Psoas muscle (tissue), 8 donors: ENCODE data around the gene XCL1. TPM values are rescaled to one million over a fixed set of nuclear protein-coding genes. Genes with fewer than 3 reads are reported as not detected.

Experiments
- ATAC-seq, 4 donors: fragments of 200-7000 bp; cut with Tn5 transposase; one replicate each; pipeline ENCODE4 v1.9.1; 2020; ENCODE audit warnings: moderate library complexity in 3 of 4, mild to moderate bottlenecking in 2 of 4
- DNase-seq, 2 donors: peaks; one replicate each; pipeline ENCODE4 v3.0.0-alpha.2; 2020
- H3K27ac ChIP-seq: fragments of 200-600 bp; one replicate; pipeline ENCODE4 v1.8.0; 2022
- H3K27me3 ChIP-seq, 3 donors: fragments of 200-600 bp in 1 of 3; one replicate each; pipeline versions ENCODE4 v1.6.1 to v1.8.0; 2013 to 2022; ENCODE audit warnings: low read length in 2 of 3, mild to moderate bottlenecking in 2 of 3, moderate library complexity in 1 of 3; ENCODE audit not compliant: insufficient read depth in 3 of 3
- H3K36me3 ChIP-seq, 2 donors: fragments of 200-600 bp in 1 of 2; one replicate each; pipeline versions ENCODE4 v1.6.1 to v1.8.0; 2013 to 2022; ENCODE audit warnings: low read depth in 1 of 2, mild to moderate bottlenecking in 1 of 2, moderate library complexity in 1 of 2; ENCODE audit not compliant: insufficient read depth in 1 of 2
- H3K4me1 ChIP-seq: fragments of 200-600 bp; one replicate; pipeline ENCODE4 v1.8.0; 2022
- H3K4me3 ChIP-seq: fragments of 200-600 bp; one replicate; pipeline ENCODE4 v1.8.0; 2022; ENCODE audit warnings: mild to moderate bottlenecking
- H3K9me3 ChIP-seq: fragments of 200-600 bp; one replicate; pipeline ENCODE4 v1.8.0; 2022
- WGBS, 3 donors: extraction: QIAGEN DNeasy Blood & Tissue Kit; methylation state at CpG; one replicate each; pipeline versions ENCODE4 v1.1.6 to v1.1.7; 2013; 5-methylcytosine and 5-hydroxymethylcytosine counted together
- intact Hi-C, 2 donors: fragments of 100-400 bp; cut with DNase I; formaldehyde crosslinking; loops; one replicate each; pipeline versions ENCODE4 v1.11.0 to v1.14.2; 2022
- polyA plus RNA-seq, 3 donors: library from polyadenylated mRNA; stranded (reverse); fragments of 200-250 nt; gene quantifications; one replicate each; pipeline ENCODE4 v1.2.3, GENCODE V29; 2013
- total RNA-seq, 4 donors: library from RNA; stranded (reverse); fragmentation: NEBNext Ultra II Directional in 2 of 4; extraction: Animal tissue kit (Norgen Biotek cat#: 25700) in 2 of 4; gene quantifications; one replicate each; pipeline versions ENCODE4 v1.2.1 to v1.2.4, GENCODE V29; 2021 to 2023
- TF ChIP-seq, protein P1 (sequence below): fragments of 200-600 bp; IDR thresholded peaks from one replicate; pipeline ENCODE4 v1.8.0; 2022; ENCODE audit warnings: antibody characterized with exemption
- donor health status: healthy with polysubstance abuse.
- donor health status: DM: no; HTN: no; CAD: no; lungs with moderate emphysema.
- donor health status: Bipolar disorder and iron deficiency.
- donor health status: healthy.
- donor health status: DM: yes; HTN: yes; CAD: no.
- donor health status: DM: no; HTN: no; CAD: no.
- donor health status: DM: no; HTN: no; CAD: no.
- donor health status: DM: yes; HTN: yes; CAD: no.

Gene XCL1
- total and polyA plus RNA-seq, 7 donors = 0.03 to 0.28 TPM; not detected in 5

DNA sequence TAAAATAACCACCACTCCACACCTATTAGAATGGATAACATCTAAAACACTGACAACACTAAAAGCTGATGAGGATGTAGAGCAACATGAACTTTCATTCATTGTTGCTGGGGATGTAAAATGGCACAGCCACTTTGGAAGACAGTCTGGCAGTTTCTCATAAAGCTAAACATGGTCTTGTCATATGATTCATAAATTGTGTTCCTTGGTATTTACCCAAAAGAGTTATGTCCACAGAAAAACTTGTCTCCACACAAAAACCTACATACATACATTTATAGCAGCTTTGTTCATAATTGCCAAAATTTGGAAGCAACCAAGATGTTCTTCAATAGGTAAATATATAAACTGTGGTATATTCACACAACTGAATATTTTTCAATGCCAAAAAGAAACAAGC is 16.0 kb upstream of the XCL1 start:
- TF ChIP-seq, protein P1, sequence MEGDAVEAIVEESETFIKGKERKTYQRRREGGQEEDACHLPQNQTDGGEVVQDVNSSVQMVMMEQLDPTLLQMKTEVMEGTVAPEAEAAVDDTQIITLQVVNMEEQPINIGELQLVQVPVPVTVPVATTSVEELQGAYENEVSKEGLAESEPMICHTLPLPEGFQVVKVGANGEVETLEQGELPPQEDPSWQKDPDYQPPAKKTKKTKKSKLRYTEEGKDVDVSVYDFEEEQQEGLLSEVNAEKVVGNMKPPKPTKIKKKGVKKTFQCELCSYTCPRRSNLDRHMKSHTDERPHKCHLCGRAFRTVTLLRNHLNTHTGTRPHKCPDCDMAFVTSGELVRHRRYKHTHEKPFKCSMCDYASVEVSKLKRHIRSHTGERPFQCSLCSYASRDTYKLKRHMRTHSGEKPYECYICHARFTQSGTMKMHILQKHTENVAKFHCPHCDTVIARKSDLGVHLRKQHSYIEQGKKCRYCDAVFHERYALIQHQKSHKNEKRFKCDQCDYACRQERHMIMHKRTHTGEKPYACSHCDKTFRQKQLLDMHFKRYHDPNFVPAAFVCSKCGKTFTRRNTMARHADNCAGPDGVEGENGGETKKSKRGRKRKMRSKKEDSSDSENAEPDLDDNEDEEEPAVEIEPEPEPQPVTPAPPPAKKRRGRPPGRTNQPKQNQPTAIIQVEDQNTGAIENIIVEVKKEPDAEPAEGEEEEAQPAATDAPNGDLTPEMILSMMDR = no peak
- Histone ChIP-seq H3K4me1 (no peaks in the 10 kb centered on the region), H3K27me3 (no peaks in the 10 kb centered on the region), H3K4me3 (no peak overlapping the region), H3K9me3 (no peaks in the 10 kb centered on the region), H3K36me3 (no peaks in the 10 kb centered on the region), H3K27ac (no peak overlapping the region)
- DNase-seq (no peak), ATAC-seq (no peak)
- intact Hi-C loops = loop anchor here in 1 of 2 donors (10.0 kb wide), 1 partner anchor 116 kb away; no protein-coding TSS in a partner anchor

DNA sequence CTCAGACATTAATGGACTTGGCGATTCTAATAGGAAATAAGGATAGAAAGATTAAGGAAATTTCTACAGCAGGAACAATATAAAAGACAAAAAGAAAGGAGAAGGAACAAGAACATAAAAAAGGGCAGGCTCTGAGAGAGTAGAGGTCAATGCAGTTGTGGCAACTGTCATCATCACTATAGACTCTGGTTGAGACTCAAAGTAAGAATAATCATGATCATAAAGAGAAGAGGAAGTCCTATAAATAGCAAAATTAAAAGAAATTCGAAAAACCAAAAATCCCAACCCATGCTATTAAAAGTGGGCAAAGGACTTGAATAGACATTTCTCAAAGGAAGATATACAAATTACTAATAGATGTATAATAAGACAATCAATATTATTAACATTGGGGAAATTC is 14.4 kb upstream of the XCL1 start:
- no peak for DNase-seq
- Histone ChIP-seq H3K4me1 (no peaks in the 10 kb centered on the region), H3K27me3 (no peaks in the 10 kb centered on the region), H3K9me3 (no peaks in the 10 kb centered on the region), H3K27ac (no peak overlapping the region), H3K4me3 (no peak overlapping the region), H3K36me3 (no peaks in the 10 kb centered on the region)
- WGBS, 3 donors = 76 to 79% (median 78%) methylated on average over 2 of the region's 2 CpGs
- TF ChIP-seq, protein P1 = no peak
- intact Hi-C loops = loop anchor here in 1 of 2 donors (10.0 kb wide), 1 partner anchor 117 kb away; no protein-coding TSS in a partner anchor
- no peak for ATAC-seq

DNA sequence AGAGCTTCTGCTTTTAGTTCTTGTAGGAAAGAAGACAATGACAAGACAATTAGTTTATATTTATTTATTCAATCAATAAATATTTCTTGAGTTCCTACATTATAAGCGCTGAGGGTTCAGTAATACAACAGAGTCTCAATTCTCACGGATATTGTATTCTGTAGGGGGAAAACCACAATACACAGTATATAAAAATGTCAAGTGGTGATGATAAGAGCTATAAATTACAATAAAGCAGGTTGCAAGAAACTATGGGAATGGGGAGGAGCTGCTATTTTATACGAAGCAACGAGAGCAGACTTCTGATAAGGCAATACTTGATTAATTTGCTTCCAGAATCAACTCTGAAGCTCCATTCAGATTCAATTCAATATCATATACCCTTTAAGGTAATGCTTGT is 10.6 kb upstream of the XCL1 start:
- DNase-seq = no peak
- ATAC-seq = no peak
- no peak overlapping the region for H3K27ac ChIP-seq
- intact Hi-C loops = loop anchor here in 1 of 2 donors (10.0 kb wide), 1 partner anchor 121 kb away; no protein-coding TSS in a partner anchor
- H3K4me1 ChIP-seq = no peaks in the 10 kb centered on the region
- TF ChIP-seq, protein P1 = no peak
- WGBS, 3 donors = 66 to 78% (median 71%) methylated on average over 4 of the region's 4 CpGs
- no peaks in the 10 kb centered on the region for H3K27me3 ChIP-seq
- no peaks in the 10 kb centered on the region for H3K36me3 ChIP-seq
- no peak overlapping the region for H3K4me3 ChIP-seq
- no peaks in the 10 kb centered on the region for H3K9me3 ChIP-seq

DNA sequence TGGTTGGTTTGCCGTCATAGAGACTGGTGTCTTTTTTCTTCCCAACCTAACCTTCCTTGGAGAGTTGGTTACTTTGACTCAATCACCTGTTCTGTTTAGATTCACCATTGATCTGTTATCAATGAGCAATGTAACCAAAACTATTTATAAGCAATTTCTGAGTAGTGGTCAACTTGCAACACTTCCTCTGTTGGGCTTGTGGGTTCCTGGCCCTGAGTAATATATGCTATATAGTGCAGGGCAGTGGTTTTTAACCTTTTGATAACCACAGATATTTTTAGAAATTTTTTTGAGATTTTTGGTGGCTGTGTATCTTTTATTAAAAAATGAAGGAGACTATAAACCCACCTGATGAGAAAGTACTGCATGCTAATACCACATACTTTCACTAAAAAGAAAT is 9.4 kb upstream of the XCL1 start:
- Histone ChIP-seq H3K4me3 (no peak overlapping the region), H3K9me3 (no peaks in the 10 kb centered on the region), H3K4me1 (no peaks in the 10 kb centered on the region), H3K36me3 (no peaks in the 10 kb centered on the region), H3K27me3 (no peaks in the 10 kb centered on the region), H3K27ac (no peak overlapping the region)
- DNase-seq = no peak
- 79 to 85% (median 80%) methylated on average over 1 of the region's 1 CpG for WGBS, 3 donors
- TF ChIP-seq, protein P1 = no peak
- intact Hi-C loops = loop anchor here in 1 of 2 donors (10.0 kb wide), 1 partner anchor 122 kb away; no protein-coding TSS in a partner anchor
- ATAC-seq = no peak

DNA sequence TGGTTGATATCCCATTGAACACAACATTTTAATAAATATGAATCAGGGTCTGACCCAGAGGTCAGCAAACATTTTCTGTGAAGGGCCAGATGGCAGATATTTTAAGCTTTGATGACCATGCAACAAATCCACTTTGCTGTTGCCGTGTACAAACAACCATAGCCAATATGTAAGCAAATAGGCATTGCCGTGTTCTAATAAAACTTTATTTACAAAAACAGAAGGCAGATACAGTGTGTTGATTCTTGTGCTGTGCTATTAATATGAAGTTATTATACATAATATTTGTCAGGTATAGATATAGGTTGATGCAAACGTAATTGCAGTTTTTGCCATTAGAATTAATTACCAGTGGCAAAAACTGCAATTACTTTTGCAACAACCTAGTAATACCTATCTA is 8.8 kb upstream of the XCL1 start:
- TF ChIP-seq, protein P1 = no peak
- ATAC-seq (no peak), DNase-seq (no peak)
- no peaks in the 10 kb centered on the region for H3K4me1 ChIP-seq
- H3K36me3 ChIP-seq = no peaks in the 10 kb centered on the region
- 68 to 84% (median 70%) methylated on average over 3 of the region's 3 CpGs for WGBS, 3 donors
- intact Hi-C loops = loop anchor here in 1 of 2 donors (10.0 kb wide), 1 partner anchor 123 kb away; no protein-coding TSS in a partner anchor
- H3K27ac ChIP-seq = no peak overlapping the region
- H3K4me3 ChIP-seq = no peak overlapping the region
- H3K27me3 ChIP-seq = no peaks in the 10 kb centered on the region
- H3K9me3 ChIP-seq = no peaks in the 10 kb centered on the region
